GM10847 (cell line): ENCODE data around the gene NBEA.

ENCODE experiments used
- POLR2A ChIP-seq: IDR thresholded peaks from 2 replicates; pipeline ENCODE4 v1.6.1; 2011; ENCODE audit not compliant: insufficient read length; ENCODE audit errors: extremely low read depth

Gene NBEA

GRCh38 chr13:35016362-35017112, 74.5 kb downstream of the NBEA start:
- no peak for TF ChIP-seq POLR2A

GRCh38 chr13:35025314-35025713, 83.2 kb downstream of the NBEA start:
- TF ChIP-seq POLR2A, result no peak

- TF ChIP-seq POLR2A, result no peak
Observed at GRCh38 chr13:35028338-35028867, 86.3 kb downstream of the NBEA start.

- no peak for TF ChIP-seq POLR2A
Observed at GRCh38 chr13:35039012-35039411, 96.9 kb downstream of the NBEA start.

- TF ChIP-seq POLR2A, result no peak
Observed at GRCh38 chr13:35046587-35046986, 104.5 kb downstream of the NBEA start.

- TF ChIP-seq POLR2A, result no peak
Observed at GRCh38 chr13:35055705-35056104, 113.6 kb downstream of the NBEA start.

- no peak for TF ChIP-seq POLR2A
Observed at GRCh38 chr13:35057858-35058257, 115.8 kb downstream of the NBEA start.

- TF ChIP-seq POLR2A, result no peak
Observed at GRCh38 chr13:35086667-35087066, 144.6 kb downstream of the NBEA start.

- no peak for TF ChIP-seq POLR2A
Observed at GRCh38 chr13:35092251-35092650, 150.2 kb downstream of the NBEA start.

GRCh38 chr13:35092751-35093150, 150.7 kb downstream of the NBEA start:
- no peak for TF ChIP-seq POLR2A

- TF ChIP-seq POLR2A, result no peak
Observed at GRCh38 chr13:35093356-35093755, 151.3 kb downstream of the NBEA start.

- TF ChIP-seq POLR2A, result no peak
Observed at GRCh38 chr13:35107535-35107934, 165.5 kb downstream of the NBEA start.

- TF ChIP-seq POLR2A, result no peak
Observed at GRCh38 chr13:35127466-35127865, 185.4 kb downstream of the NBEA start.

- TF ChIP-seq POLR2A, result no peak
Observed at GRCh38 chr13:35129500-35129899, 187.4 kb downstream of the NBEA start.

- no peak for TF ChIP-seq POLR2A
Observed at GRCh38 chr13:35131471-35131870, 189.4 kb downstream of the NBEA start.

GRCh38 chr13:35136585-35136984, 194.5 kb downstream of the NBEA start:
- no peak for TF ChIP-seq POLR2A

GRCh38 chr13:35139591-35139990, 197.5 kb downstream of the NBEA start:
- TF ChIP-seq POLR2A, result no peak
